Stimulated activated CD8-positive, alpha-beta memory T cell treated with anti-CD3 and anti-CD28 coated beads, Interleukin-7, amount 100 ng/mL, for 4 hours (primary cell): ENCODE results near the gene UBL4A.
A peak's percentile ranks its signal among the peaks of the same experiment; 100 is the strongest.

Experiments
- DNase-seq, 2 donors: peaks; one replicate each; pipeline ENCODE4 v3.0.0-alpha.2; 2020; ENCODE audit warnings: low read depth in 2 of 2

The UBL4A gene

DNA sequence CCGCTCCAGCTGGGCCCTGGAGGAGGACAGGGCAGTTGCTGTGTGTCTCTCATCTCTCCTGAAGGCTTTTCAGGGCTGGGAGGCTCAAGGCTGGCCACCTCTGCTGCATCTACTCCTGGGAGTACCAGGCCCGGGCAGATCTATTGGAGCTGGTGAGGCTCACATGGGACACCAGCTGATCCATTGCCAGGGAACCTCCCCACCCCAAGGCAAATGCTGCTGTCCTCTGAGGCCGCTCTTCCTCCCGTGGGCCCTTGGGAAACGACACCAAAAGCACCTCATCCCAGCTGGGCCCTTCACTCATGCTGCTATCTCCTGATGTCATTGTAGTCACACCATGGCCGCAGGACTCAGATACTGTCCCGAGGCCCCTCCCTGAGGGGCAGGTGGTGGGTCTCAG is 3.6 kb downstream of the UBL4A start:
- DNase-seq = no peak

DNA sequence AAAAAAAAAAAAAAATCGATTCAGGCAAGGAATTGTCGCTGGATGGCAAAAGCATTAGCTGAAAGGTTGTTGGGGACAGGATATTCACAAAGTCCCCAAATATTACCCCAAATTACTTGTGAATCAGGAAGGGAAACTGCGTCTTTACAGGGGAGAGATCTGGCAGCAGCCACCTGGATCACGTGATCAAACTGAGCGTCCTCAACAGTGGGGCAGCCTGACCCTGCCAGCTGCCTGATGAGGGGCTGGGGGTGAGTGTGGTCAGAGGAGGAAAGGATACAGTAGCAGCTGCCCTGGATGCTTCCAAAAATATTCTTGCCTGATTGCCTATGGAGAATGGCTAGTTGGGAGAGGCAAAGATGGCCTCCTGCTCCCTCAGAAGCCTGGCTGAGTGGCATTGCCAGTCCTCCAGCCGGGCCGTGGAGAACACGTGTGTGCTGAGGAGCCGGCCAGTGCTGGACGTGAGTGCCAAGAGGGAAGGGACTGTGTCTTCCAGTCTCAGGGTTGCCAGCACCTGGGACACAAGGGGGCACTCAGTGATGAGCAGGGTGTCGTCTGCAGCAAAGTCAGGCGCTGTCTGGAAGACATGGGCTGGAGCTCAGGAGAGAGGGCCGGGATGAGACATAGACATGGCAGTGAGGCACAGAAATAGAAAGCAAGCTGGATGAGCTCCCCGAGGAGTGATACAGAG is 4.4 kb downstream of the UBL4A start:
- DNase-seq = no peak

DNA sequence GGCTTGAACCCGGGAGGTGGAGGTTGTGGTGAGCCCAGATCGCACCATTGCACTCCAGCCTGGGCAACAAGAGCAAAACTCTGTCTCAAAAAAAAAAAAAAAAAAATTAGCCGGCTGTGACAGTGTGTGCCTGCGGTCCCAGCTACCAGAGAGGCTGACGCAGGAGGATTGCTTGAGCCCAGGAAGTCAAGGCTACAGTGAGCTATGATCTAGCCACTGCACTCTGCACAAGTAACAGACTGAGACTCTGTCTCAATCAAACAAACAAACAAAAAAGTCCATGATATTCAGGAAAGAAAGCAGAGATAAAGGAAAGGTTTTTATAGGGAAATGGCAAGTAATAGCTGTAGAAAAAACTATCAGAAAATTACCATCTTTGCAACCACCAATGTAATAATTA is 5.2 kb downstream of the UBL4A start:
- no peak for DNase-seq

DNA sequence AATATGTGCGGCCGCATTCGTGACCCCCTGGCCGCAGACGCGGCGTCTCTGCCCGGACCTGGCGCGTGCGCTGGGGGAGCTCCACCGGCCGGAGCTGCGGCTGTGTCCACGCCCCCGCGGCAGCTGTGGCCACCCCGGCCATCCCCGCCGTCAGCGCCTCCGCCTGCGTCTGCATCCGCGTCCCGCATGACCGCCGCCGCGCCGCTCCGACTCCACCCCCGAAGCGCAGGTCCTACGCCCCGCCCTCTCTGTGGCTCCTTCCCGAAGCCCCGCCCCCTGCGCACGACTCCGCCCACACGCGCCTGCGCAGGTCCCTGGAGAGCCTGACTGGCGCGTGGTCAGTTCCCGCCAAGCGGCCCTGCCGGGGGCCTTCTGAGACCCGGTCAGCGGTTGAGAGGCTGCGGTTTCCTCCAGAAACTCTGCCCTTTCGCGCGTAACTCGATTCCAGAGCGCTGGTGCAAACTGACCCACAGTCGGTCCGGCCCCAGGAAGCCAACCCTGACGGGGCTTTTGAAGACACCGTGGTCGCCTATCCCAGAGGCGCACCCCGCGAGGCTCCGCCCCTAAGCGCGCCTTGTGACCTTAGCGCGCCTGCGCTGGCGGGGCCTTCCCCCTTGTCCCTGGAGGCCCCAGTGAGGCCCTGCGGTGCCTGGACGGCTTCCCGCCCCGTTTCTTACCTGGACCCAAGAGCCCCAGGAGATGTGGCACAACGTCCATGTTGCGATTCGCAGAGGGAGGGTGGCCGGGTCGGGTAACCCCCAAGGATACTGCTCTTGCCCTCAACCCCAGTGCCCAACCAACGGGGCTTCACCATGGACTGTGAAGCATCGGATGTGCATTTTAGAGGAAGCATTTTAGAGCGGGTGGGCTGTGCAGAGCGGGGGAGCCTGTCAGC is 7.4 kb downstream of the UBL4A start, which contains the start of gene LAGE3:
LAGE3 (minus strand) TSS at position 554 of the 895 bp plus-strand sequence; CDS start at position 188, 366 bp downstream.
- peak; percentile 82 to 87 for DNase-seq

DNA sequence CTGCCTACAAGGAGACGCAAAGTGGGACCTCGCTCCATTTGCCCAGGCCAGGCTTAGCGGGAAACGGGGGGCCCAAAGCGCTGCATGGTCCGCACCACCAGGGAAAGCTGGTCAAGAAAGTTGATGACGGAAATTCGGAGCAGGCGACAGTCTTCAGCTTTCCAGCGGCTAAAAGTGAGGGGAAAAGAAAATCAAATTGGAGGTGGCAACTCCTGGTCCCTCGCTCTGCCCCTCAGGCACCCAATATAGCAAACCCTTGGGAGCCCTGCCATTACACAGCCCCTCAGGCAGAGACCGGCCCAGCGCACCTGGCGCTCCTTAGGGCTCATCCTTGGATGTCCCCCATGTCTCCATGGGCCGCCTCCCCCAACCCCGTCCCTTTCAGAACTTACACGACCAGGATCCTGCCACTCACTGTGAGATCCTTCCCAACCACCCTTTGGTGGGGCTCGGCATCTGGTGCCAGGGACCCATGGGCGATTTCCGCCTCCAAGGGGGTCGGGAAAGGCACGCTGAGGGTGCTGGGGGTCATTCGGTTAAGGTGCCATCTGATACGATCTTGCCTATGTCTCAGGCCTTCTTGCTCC is 8.4 kb downstream of the UBL4A start:
- no peak for DNase-seq

DNA sequence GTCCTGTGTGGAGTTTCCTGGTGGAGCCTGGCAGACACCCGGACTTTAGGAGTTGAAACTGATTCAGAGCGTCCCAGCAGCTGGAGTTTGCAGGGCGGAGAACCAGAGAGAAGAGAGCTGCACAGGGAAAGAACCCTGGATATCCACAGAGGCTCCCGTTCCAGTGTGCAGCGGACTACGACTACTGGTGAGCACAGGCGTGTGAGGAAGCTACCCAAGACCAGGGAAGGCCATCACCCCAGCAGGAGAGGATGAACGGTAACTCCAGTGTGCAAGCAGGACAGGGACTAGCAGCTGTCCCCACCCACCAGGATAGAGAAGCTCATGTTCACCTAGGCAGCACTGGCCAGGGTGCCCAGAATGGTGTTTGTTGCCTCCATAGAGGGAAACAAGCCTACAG is 9.6 kb downstream of the UBL4A start:
- DNase-seq = no peak

DNA sequence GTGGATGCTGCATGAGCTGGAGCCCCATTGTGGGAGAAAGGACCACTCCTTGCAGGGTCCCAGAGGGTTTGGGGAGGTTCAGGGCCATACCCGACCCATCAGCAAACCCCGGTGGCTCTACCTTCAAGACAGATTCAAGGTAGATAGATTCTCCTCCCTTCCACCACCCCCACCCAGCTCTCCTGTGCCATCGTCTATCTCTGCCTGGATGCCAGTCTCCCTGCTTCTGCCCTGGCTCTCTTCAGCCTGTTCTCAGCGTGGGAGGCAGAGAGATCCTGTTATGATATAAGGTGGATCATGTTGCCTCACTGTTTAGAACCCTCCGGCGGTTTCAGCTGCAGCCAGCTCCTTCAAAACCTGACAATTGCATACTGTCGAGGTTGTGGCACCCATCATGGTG is 12.7 kb downstream of the UBL4A start:
- no peak for DNase-seq

DNA sequence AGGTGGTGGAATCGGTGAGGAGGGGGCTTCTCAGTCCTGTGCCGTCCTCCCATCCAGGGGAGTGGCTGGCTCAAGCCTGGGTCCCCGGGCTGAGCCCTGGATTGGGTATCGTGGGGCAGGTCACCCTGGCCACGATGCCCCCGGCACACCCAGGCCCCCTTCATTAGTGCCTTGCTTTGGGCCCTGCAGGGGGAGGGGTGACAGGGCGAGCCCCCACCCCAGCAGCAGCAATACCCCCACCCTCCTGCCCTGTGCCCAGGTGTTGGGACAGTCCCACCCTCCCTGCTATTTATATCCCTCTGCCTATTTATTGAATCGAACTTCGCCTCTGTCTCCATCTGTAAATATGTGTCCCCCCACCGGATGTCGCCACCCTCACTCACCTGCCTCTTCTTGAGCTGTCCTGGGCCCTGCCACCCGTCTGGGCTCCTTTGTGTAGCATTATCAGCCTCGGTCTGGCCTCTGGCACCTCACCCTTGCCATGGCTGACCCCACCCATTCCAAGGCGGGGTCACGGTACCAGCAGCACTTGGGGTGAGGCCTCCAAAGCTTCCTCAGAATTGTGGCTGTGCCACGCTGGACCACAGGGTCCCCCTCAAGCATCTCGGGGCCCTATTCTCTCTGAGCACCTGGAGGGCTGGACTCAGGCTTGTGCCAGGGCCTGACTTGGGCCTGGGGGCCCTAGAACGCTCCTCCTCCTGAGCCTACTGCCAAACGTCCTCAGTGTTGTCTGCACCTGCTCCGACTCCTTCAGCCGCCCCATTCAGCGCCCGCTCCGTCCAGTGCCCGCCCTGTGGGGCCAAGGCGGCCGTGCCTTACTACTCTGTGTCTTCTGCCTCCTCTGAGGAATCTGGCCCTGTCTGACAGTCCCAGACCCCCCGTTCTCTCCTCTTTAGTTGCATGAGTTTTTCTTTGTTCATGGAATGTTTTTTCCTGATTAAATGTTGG is 13.5 kb downstream of the UBL4A start:
- DNase-seq = no peak

DNA sequence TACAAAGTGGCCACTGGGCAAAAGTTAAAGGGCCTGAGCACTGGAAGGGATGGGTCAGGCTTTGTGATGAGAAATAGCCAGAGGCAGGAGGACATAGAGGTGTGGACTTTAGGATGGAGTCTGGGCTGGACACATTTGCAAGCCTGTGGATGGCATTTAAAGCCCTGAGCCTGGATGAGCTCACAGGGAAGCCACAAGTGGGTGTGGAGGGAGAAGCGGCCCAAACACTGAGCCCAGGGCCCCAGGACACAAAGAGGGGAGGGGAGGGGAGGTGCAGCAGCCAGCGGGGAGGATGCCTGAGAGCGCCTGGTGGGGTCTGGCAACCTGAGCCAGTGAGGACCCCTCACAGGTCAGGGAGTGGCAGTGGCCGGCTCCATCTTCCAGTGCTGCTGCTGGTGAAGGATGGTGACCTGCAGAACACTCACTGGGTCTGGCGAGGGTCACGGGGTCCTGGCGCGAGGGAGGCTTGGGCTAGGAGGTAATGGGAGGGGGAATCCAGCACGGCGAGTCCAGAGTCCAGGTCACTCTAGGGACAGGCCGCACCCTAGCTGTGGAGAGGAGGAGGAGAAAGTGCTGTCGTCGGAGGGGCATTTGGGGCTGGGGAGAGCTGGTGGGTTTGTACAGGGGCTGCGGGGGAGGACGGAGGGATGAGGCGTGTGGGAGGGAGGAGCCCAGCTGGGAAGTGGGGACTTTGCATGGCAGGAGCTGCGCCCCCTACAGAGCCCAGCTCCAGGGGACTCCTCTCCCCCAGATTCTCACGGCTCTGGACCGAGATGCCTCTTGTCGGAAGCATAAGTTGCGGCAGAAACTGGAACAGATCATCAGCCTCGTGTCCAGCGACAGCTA is 14.4 kb downstream of the UBL4A start:
- DNase-seq = no peak

DNA sequence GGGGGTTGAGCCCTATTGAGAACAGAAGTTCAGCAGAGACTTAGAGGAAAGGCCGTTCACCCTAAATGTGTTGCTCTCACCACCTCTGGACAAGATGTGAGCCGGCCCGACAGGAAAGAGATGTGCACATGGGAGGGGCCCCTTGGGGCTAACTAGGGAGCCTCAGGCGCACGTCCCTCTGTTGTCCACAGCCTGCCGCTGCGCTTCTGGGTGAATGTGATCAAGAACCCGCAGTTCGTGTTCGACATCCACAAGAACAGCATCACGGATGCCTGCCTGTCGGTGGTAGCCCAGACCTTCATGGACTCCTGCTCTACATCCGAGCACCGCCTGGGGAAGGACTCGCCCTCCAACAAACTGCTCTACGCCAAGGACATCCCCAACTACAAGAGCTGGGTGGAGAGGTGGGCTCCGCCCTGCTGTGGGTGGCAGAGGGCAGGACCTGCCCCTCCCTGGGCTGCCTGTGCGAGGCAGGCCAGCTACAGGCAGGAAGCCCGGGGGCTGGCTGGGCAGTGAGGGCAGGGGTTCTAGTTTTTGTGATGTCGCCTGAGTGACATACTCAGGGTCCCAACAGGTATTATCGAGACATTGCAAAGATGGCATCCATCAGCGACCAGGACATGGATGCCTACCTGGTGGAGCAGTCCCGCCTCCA is 15.4 kb downstream of the UBL4A start:
- DNase-seq = no peak

DNA sequence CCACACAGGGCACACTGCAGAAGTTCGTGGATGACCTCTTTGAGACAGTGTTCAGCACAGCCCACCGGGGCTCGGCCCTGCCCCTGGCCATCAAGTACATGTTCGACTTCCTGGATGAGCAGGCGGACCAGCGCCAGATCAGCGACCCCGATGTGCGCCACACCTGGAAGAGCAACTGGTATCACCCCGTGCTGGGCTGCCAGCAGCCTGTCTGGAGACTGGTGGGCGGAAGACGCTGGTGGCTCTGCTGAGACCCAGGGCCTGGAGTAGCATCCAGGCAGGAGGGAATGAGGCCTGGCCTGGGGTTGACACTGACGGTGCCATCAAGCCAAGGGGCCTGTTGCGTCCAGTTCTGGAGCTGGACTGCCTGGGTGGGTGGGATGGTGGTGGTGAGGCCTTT is 16.0 kb downstream of the UBL4A start:
- DNase-seq = no peak

DNA sequence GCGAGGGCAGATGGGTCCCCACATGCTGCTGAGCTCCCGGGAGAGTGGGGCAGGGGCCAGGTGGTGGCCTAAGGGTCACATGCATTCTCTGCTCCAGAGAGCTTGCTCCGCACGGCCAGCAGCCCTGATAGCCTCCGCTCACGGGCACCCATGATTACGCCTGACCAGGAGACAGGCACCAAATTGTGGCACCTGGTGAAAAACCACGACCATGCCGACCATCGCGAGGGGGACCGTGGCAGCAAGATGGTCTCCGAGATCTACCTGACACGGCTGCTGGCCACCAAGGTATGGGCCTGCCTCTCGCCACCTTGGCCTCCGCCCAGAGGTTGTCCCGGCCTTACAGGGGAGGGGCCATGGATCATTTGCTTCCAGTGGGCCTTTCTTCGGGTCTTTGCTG is 16.5 kb downstream of the UBL4A start:
- no peak for DNase-seq

DNA sequence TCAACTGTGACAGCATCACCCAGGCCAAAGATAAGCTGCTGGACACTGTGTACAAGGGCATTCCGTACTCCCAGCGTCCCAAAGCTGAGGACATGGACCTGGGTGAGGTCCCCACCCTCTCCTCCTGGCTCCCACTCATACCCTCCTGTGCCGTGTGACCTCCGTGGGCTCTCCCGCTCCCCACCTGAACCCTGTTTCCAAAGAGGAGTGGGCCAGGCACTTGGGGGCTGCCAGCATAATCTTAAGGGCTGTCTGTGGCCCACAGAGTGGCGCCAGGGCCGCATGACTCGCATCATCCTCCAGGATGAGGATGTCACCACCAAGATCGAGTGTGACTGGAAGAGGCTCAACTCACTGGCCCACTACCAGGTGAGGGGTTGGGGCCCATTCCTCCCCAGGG is 17.3 kb downstream of the UBL4A start:
- DNase-seq = no peak

DNA sequence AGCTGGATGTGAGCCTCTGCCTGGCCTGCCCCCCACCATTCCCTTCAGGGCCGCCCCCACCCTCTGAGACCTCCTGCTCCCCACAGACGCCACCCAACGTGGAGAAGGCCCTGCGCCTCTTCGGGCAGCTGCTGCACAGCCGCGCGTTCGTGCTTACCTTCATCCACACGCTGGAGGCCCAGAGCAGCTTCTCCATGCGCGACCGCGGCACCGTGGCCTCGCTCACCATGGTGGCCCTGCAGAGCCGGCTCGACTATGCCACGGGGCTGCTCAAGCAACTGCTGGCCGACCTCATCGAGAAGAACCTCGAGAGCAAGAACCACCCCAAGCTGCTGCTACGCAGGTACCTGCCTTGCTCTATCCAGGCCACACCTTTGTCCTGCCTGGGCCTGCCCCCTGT is 18.2 kb downstream of the UBL4A start:
- no peak for DNase-seq

DNA sequence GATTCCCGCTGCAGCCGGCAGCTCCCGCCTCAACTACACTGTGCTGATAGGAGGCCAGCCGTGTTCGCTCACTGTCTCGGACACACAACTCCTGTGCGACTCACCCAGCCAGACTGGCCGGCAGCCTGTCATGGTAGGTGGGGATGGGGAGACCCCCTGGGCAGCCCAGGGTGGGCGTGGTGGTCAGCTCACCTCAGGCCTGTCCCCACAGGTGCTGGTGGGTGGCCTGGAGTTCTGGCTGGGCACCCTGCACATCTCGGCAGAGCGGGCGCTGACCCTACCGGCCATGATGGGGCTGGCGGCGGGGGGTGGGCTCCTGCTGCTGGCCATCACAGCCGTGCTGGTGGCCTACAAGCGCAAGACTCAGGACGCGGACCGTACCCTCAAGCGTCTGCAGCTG is 18.9 kb downstream of the UBL4A start:
- DNase-seq = no peak

DNA sequence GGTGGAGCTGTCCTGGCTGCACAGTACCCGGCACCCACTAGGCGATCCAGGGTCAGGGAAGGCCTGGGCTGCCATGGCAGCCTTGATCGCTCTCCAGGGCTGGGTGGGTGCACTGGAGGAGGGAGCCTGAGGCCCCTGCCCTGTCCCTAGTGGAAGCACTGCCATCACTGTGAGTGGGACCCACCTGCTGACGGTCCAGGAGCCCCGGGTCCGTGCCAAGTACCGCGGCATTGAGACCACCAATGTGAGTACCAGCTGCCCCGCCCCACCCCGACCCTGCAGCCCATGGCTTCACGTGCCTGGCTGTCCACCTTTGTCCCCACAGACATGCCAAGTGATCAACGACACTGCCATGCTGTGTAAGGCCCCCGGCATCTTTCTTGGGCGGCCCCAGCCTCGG is 19.5 kb downstream of the UBL4A start:
- DNase-seq = no peak

DNA sequence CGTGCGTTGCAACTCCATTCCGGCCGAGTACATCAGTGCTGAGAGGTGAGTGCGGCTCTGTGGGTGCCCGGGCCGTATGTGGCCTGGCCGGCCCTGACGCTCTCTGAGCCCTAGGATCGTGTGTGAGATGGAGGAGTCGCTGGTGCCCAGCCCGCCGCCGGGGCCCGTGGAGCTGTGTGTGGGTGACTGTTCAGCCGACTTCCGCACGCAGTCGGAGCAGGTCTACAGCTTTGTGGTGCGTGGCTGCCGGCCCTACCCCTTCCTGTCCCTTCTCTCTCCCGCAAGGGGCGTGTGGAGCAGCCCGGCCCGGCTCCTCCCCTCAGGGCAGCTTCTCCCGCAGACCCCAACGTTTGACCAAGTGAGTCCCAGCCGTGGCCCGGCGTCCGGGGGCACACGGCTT is 20.4 kb downstream of the UBL4A start:
- DNase-seq = no peak

DNA sequence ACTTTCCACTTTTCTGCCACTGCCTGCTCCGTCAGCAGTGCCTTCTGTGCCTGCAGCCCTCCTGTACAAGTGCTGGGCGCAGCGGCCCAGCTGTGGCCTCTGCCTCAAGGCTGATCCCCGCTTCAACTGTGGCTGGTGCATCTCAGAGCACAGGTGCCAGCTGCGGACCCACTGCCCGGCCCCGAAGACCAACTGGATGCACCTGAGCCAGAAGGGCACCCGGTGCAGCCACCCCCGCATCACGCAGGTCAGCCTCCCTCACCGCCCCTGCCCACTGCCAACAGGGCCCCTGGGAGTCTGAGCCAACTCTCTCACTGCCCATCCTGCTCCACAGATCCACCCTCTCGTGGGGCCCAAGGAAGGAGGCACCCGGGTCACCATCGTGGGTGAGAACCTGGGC is 20.8 kb downstream of the UBL4A start:
- no peak for DNase-seq

DNA sequence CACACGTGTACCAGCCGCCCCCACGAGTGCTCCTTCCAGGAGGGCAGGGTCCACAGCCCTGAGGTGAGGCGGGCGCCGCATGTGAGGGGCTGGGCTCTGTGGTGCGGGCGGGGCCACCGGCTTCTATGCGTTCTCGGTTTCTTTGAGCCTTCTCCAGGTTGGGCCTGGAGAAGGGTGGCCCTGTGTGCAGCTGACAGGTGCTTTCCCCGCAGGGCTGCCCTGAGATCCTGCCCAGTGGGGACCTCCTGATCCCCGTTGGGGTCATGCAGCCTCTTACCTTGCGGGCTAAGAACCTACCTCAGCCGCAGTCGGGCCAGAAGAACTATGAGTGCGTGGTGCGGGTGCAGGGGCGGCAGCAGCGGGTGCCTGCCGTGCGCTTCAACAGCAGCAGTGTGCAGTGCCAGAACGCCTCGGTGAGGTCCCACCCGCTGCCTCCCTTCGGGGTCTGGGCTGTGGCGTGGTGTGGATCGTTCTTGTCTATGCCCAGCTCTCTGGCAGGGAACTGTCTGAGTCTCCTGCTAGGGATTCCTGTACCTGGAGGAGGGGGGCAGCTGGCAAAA is 21.5 kb downstream of the UBL4A start:
- DNase-seq = no peak
